Measurements from ENCODE around the gene COL18A1.

GRCh38 chr21:45533846-45534635 lies 129.1 kb downstream of the COL18A1 start:
- TF ChIP-seq YY1 (IDR thresholded peaks at IDR 0.05) (no peak), MAX (IDR thresholded peaks at IDR 0.05) (no peak), CTCF (IDR thresholded peaks at IDR 0.05; ENCODE audit: low read depth, low read length, missing input control) (no peak)
- TF ChIP-seq, protein P1, sequence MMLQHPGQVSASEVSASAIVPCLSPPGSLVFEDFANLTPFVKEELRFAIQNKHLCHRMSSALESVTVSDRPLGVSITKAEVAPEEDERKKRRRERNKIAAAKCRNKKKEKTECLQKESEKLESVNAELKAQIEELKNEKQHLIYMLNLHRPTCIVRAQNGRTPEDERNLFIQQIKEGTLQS (IDR thresholded peaks at IDR 0.05): no peak

All from liver (tissue), 3 donors.